HUES64 (cell line): ENCODE measurements around the gene RFX1.

Experiments
- H3K27ac ChIP-seq: 2 replicates; pipeline ENCODE4 v1.7.0; 2013; ENCODE audit warnings: low read depth, low read length, inconsistent platforms
- H3K27me3 ChIP-seq: 2 replicates; pipeline ENCODE4 v1.6.1; 2013; ENCODE audit warnings: mild to moderate bottlenecking, low read length; ENCODE audit not compliant: insufficient read depth
- H3K36me3 ChIP-seq: 2 replicates; pipeline ENCODE4 v1.6.1; 2013; ENCODE audit warnings: mild to moderate bottlenecking, low read length; ENCODE audit not compliant: insufficient read depth
- H3K4me1 ChIP-seq: 2 replicates; pipeline ENCODE4 v1.6.1; 2013; ENCODE audit warnings: mild to moderate bottlenecking, low read length, moderate library complexity; ENCODE audit not compliant: insufficient read depth
- H3K4me3 ChIP-seq: 2 replicates; pipeline ENCODE4 v1.5.1; 2013; ENCODE audit warnings: mild to moderate bottlenecking, low read length, moderate library complexity
- H3K9ac ChIP-seq: 2 replicates; pipeline ENCODE4 v1.6.1; 2013; ENCODE audit warnings: mild to moderate bottlenecking, low read depth, low read length
- H3K9me3 ChIP-seq: 2 replicates; pipeline ENCODE4 v1.6.1; 2013; ENCODE audit warnings: low read depth, low read length; ENCODE audit not compliant: insufficient read depth
- WGBS: fragments of 150-250, 120-280 bp; methylation state at CpG from one replicate; pipeline ENCODE4 v1.1.7; 2013; ENCODE audit warnings: missing lambda C conversion rate; 5-methylcytosine and 5-hydroxymethylcytosine counted together

The RFX1 gene

GRCh38 chr19:13957051-13957450 is 49.1 kb downstream of the RFX1 start:
- H3K27me3 ChIP-seq: no peaks in the 10 kb centered on the region
- H3K9ac ChIP-seq: no peak overlapping the region
- WGBS: 96% methylated on average over 8 of the region's 8 CpGs
- H3K27ac ChIP-seq: no peak overlapping the region
- no peaks in the 10 kb centered on the region for H3K9me3 ChIP-seq
- H3K4me3 ChIP-seq: no peak overlapping the region
- H3K4me1 ChIP-seq: peaks cover 4% of the 10 kb centered on the region; the same call in 1 of the 2 replicates
- H3K36me3 ChIP-seq: peaks cover 68% of the 10 kb centered on the region

GRCh38 chr19:13956365-13956744 is 49.8 kb downstream of the RFX1 start:
- H3K9me3 ChIP-seq: no peaks in the 10 kb centered on the region
- peaks cover 4% of the 10 kb centered on the region; the same call in 1 of the 2 replicates for H3K4me1 ChIP-seq
- H3K27me3 ChIP-seq: no peaks in the 10 kb centered on the region
- peaks cover 66% of the 10 kb centered on the region for H3K36me3 ChIP-seq
- 97% methylated on average over 16 of the region's 16 CpGs for WGBS
- H3K27ac ChIP-seq: no peak overlapping the region
- H3K9ac ChIP-seq: no peak overlapping the region
- H3K4me3 ChIP-seq: no peak overlapping the region

GRCh38 chr19:13955662-13956364 is 50.3 kb downstream of the RFX1 start:
- peaks cover 64% of the 10 kb centered on the region for H3K36me3 ChIP-seq
- 96% methylated on average over 42 of the region's 42 CpGs for WGBS
- no peaks in the 10 kb centered on the region for H3K9me3 ChIP-seq
- no peaks in the 10 kb centered on the region for H3K27me3 ChIP-seq
- H3K9ac ChIP-seq: no peak overlapping the region
- H3K27ac ChIP-seq: no peak overlapping the region
- no peak overlapping the region for H3K4me3 ChIP-seq
- H3K4me1 ChIP-seq: peaks cover 4% of the 10 kb centered on the region; the same call in 1 of the 2 replicates

- Histone ChIP-seq H3K36me3 (peaks cover 51% of the 10 kb centered on the region), H3K4me1 (peaks cover 4% of the 10 kb centered on the region; the same call in 1 of the 2 replicates), H3K9me3 (no peaks in the 10 kb centered on the region), H3K9ac (no peak overlapping the region), H3K4me3 (no peak overlapping the region), H3K27ac (no peak overlapping the region), H3K27me3 (no peaks in the 10 kb centered on the region)
- 95% methylated on average over 15 of the region's 15 CpGs for WGBS
Measured at GRCh38 chr19:13954185-13954584, 51.9 kb downstream of the RFX1 start.

- WGBS: 15% methylated on average over 13 of the region's 13 CpGs
- H3K9me3 ChIP-seq: no peaks in the 10 kb centered on the region
Measured at GRCh38 chr19:13952931-13953531, 53.1 kb downstream of the RFX1 start.

GRCh38 chr19:13952154-13952930 is 53.8 kb downstream of the RFX1 start, which contains the start of gene DCAF15:
Gene DCAF15 (plus strand): TSS chr19:13952509. CDS start chr19:13952513, 4 bp downstream.
- Histone ChIP-seq H3K36me3 (peaks cover 35% of the 10 kb centered on the region), H3K27me3 (no peaks in the 10 kb centered on the region), H3K27ac (peak within 1 kb of the TSS; percentile 97), H3K4me3 (peak within 1 kb of the TSS; percentile 68), H3K9ac (peak within 1 kb of the TSS; percentile 97), H3K4me1 (peaks cover 4% of the 10 kb centered on the region; the same call in 1 of the 2 replicates), H3K9me3 (no peaks in the 10 kb centered on the region)
- 1% methylated on average over 56 of the region's 65 CpGs for WGBS

More at GRCh38 chr19:13952931-13953531, 53.1 kb downstream of the RFX1 start:
- peak overlapping the region; percentile 74 for H3K27ac ChIP-seq
- peak overlapping the region; percentile 68 for H3K4me3 ChIP-seq
- no peaks in the 10 kb centered on the region for H3K27me3 ChIP-seq
- H3K36me3 ChIP-seq: peaks cover 42% of the 10 kb centered on the region
- peak overlapping the region; percentile 56 for H3K9ac ChIP-seq
- H3K4me1 ChIP-seq: peaks cover 4% of the 10 kb centered on the region; the same call in 1 of the 2 replicates

GRCh38 chr19:13951799-13952153 is 54.3 kb downstream of the RFX1 start:
- no peaks in the 10 kb centered on the region for H3K9me3 ChIP-seq
- no peak overlapping the region for H3K27ac ChIP-seq
- H3K27me3 ChIP-seq: no peaks in the 10 kb centered on the region
- peak overlapping the region; percentile 57 for H3K4me3 ChIP-seq
- 18% methylated on average over 20 of the region's 20 CpGs for WGBS
- peaks cover 29% of the 10 kb centered on the region for H3K36me3 ChIP-seq
- peaks cover 4% of the 10 kb centered on the region; the same call in 1 of the 2 replicates for H3K4me1 ChIP-seq
- H3K9ac ChIP-seq: no peak overlapping the region

- no peak overlapping the region for H3K27ac ChIP-seq
- no peaks in the 10 kb centered on the region for H3K27me3 ChIP-seq
- 75% methylated on average over 1 of the region's 2 CpGs for WGBS
- H3K9me3 ChIP-seq: no peaks in the 10 kb centered on the region
- no peak overlapping the region for H3K4me3 ChIP-seq
- peaks cover 22% of the 10 kb centered on the region for H3K36me3 ChIP-seq
- H3K9ac ChIP-seq: no peak overlapping the region
- H3K4me1 ChIP-seq: peaks cover 4% of the 10 kb centered on the region; the same call in 1 of the 2 replicates
Measured at GRCh38 chr19:13951043-13951442, 55.1 kb downstream of the RFX1 start.

- Histone ChIP-seq H3K9ac (no peak overlapping the region), H3K36me3 (no peaks in the 10 kb centered on the region), H3K4me3 (no peak overlapping the region), H3K4me1 (no peaks in the 10 kb centered on the region), H3K9me3 (no peaks in the 10 kb centered on the region; the same call in 1 of the 2 replicates), H3K27ac (no peak overlapping the region), H3K27me3 (no peaks in the 10 kb centered on the region)
- 96% methylated on average over 4 of the region's 4 CpGs for WGBS
Measured at GRCh38 chr19:13946414-13946813, 59.7 kb downstream of the RFX1 start.

- H3K27me3 ChIP-seq: peaks cover 2% of the 10 kb centered on the region; the same call in 1 of the 2 replicates
- 90% methylated on average over 1 of the region's 1 CpG for WGBS
- H3K27ac ChIP-seq: no peak overlapping the region
- H3K4me3 ChIP-seq: no peak overlapping the region
- H3K36me3 ChIP-seq: no peaks in the 10 kb centered on the region
- peaks cover 5% of the 10 kb centered on the region; the same call in 1 of the 2 replicates for H3K4me1 ChIP-seq
- no peaks in the 10 kb centered on the region; the same call in 1 of the 2 replicates for H3K9me3 ChIP-seq
- H3K9ac ChIP-seq: no peak overlapping the region
Measured at GRCh38 chr19:13942023-13942684, 64.0 kb downstream of the RFX1 start.
